22Rv1 (cell line): ENCODE measurements around the gene QSOX1.

Source experiments
- H3K27ac ChIP-seq: fragments of 450-650 bp; 2 replicates; pipeline ENCODE4 v1.5.1; 2017
- ZFX ChIP-seq: fragments of 450-650 bp; IDR thresholded peaks from 2 replicates; pipeline ENCODE4 v1.6.1; 2017; ENCODE audit warnings: antibody characterized with exemption, borderline replicate concordance
- TF ChIP-seq, protein P1 (sequence below): fragments of 450-650 bp; IDR thresholded peaks from 2 replicates; pipeline ENCODE4 v1.5.1; 2017; ENCODE audit warnings: mild to moderate bottlenecking

Gene QSOX1

DNA sequence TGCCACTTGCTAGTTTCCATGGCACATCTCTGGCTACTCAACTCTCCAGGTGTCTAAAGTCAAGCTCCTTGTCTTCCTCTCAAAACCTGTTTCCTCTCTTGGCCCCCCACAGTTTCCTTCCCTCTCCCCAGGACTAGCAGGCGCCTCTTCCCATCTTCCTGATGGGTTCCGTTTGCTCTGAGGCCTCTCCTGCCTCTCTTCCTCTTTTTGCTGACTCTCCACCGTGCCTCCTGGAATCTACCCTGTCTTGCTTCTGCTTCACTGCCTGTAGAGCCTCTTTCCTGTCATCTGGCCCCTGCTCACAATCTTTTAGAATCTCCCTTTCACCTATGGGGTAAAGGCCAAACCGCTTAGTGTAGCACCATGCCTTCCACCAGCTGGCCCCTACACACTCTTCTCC, 53.6 kb downstream of the QSOX1 start:
- TF ChIP-seq, protein P1, sequence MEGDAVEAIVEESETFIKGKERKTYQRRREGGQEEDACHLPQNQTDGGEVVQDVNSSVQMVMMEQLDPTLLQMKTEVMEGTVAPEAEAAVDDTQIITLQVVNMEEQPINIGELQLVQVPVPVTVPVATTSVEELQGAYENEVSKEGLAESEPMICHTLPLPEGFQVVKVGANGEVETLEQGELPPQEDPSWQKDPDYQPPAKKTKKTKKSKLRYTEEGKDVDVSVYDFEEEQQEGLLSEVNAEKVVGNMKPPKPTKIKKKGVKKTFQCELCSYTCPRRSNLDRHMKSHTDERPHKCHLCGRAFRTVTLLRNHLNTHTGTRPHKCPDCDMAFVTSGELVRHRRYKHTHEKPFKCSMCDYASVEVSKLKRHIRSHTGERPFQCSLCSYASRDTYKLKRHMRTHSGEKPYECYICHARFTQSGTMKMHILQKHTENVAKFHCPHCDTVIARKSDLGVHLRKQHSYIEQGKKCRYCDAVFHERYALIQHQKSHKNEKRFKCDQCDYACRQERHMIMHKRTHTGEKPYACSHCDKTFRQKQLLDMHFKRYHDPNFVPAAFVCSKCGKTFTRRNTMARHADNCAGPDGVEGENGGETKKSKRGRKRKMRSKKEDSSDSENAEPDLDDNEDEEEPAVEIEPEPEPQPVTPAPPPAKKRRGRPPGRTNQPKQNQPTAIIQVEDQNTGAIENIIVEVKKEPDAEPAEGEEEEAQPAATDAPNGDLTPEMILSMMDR, result no peak
- no peak for TF ChIP-seq ZFX
- H3K27ac ChIP-seq, result no peak overlapping the region

DNA sequence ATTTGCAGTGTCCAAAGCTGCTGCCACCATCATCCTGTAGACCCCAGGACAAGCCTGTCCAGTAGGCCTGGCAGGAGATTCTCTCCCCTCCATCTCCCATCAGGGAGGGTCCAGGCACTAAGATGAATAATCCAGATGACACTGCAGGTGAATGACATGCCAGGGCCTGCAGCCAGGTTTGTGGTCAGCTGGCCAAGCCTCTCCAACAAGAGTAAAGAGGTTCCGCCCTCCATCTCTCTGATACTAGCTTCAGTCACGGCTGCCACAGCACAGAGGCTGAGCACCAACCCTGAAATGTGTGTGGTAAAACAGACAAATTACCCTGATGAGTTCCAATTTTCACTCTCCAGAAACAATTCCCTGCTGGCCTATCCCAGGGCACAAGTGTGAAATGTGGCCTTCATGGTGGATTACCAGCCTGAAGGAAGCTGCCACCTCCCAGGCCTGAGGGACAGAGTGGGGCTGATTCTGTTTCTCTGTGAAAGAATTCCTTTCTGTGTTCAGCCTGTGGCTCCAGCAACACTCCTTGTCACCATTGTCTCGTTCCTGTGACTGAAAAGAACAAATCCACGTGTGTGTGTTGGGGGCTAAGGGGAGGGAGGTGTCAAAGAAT, 55.4 kb downstream of the QSOX1 start:
- TF ChIP-seq ZFX, result no peak
- TF ChIP-seq, protein P1, result no peak
- H3K27ac ChIP-seq, result no peak overlapping the region

DNA sequence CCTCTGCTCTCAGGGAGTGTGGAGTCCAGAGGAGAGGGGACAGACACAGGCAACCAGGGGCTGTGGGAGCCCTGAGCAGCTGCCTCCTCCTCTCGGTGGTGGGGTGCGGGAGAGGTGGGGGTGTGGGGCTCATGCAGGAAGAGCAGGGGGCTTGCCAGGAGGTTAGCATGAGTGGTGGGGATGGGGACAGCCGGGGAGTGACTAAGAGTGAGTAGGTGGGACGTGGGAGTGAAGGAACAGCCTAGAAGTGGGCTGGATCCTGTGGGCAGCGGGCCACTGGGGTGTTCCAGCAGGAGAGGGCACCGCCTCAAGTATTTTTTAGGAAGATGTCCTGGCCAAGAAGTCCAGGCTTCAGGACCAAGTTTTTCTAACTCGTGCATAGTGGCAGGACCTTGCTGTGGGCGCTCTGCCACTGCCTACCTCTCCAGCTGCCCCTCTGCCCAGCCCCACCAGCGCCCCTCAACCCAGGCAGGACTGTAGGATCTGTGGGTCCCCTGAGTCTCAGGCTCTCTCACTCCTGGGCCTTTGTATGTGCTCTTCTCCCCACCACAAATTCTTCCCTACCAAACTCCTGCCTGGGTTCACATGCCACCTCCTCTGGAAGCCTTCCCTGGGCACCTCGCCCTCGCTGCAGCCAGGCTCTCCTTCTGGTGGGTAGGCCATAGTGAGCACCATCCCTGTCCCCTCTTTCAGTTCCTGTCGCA, 56.6 kb downstream of the QSOX1 start:
- TF ChIP-seq, protein P1, result no peak
- no peak for TF ChIP-seq ZFX
- no peak overlapping the region for H3K27ac ChIP-seq

DNA sequence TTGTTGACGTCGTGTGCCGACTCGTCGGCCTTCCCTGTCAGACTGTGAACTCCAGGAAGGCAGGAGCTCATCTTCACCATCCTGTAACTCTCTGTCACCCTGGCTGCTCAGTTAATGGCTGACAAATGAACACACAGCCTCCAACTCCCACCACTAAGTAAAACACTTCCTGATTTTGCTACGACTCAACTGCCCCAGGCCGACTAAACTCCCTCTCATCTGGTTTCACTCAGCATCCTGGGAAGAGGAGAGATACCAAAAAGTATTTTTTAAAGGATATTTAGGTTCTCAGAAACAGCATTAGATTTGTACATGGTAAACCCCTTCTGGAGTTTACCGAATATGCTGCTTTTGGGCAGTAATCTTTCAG, 57.2 kb downstream of the QSOX1 start:
- TF ChIP-seq, protein P1, result no peak
- no peak for TF ChIP-seq ZFX
- H3K27ac ChIP-seq, result no peak overlapping the region

DNA sequence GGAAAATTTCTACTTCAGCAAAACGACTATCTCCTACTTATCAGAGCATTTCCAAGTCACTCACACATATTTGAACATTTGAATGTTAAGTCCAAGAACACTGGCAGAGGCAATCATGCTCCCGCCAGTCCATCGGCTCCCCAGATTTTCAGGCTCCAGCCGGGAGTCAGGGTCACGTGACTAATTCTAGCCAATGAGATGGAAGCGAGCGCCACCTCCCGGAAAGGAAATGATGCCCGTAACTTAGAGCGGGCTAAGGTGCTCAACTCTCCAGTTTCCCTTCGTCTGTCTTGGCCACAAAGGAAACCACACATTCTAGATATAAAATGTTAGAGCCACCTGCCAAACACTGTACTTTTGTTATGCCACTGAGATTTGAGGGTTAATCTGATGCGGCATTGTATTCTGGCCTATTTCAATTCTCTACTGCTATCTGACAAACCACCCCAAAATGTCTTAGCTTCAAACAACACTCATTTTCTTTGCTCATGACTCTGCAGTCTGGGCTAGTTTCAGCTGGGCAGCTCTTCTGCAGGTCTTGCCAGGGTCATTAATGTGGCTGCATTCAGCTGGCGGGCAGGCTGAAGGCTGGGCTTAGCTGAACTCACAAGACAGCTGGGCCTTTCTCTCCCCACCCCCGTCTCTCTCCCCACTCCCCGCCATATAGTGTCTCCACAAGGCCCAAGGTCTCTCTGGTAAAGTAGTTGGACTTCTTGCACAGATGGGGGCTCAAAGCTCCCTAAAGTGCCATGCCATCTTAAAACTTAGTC, 58.9 kb downstream of the QSOX1 start:
- TF ChIP-seq, protein P1, result 0 out of 2 replicates have a peak, but pooled peaks have one; percentile 5
- TF ChIP-seq ZFX, result no peak
- H3K27ac ChIP-seq, result no peak overlapping the region

DNA sequence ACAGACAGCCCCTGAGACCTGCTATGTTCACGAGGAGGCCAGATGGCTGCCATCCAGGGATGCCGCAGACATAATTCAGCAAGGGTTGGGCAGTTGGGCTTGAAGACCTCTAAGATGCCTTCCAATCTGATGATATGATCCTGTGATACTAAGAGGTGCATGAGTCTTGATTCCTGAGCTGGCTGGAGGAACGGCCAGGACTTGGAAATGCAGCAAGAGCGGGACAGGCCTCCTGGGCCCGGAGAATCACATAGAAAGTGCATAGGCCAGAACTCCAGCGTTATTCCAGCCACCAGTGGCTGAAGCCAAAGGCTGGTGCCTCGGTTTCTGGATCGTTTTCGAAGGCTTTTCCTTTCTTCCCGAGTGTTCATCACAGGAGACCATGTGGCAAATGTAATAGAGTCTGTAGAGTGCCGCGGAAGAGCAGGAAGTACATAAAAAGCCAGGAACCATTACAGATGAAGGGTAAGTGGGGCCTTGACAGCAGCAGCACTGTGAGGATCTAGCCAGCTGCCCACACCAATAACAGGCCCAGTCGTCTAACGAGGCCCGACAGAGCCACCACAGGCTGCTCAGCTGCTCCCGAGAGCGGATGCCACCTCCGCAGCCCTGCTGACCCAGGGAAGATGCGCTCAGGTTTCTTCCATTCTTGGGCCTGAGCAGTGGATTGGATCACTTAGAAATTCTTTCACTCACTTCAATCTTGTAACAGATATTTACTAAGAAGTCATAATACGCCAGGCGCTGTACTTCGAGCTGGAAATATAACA, 61.4 kb downstream of the QSOX1 start:
- TF ChIP-seq ZFX, result no peak
- no peak overlapping the region for H3K27ac ChIP-seq

DNA sequence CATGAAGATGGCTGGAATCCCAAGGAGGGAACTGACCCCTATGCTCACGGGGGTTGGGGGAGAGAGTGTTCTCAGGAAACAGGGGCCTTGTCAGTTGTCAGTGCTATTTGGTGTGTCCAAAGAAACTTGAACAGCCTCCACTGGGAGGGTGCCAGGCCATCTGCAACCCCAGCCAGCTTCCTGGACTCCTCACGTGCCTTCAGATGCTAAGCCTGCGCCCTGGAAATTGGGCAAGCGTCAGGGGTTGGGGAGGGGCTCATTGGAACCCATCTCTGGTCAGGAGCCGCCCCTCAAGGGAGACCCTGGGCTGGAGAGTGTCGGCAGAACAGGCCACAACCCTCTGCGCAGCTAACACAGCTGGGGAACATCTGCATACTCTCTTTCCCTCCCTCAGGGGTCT, 62.3 kb downstream of the QSOX1 start:
- no peak overlapping the region for H3K27ac ChIP-seq
- TF ChIP-seq ZFX, result no peak
- TF ChIP-seq, protein P1, result no peak
